ENCODE data around the gene BCO2. TPM values are rescaled to one million over a fixed set of nuclear protein-coding genes. Genes with fewer than 3 reads are reported as not detected.

The BCO2 gene
- total RNA-seq (2022; extraction: Qiagen RNA extraction; ENCODE audit: low read depth), result 0.70 to 1.0 TPM (median 0.93 TPM) in 5 replicates

GRCh38 chr11:112174789-112175598 is at the start of gene BCO2:
TSS of gene BCO2 (plus strand) at chr11:112175512. CDS start at chr11:112175602, 90 bp downstream.

GRCh38 chr11:112163875-112164685 is 11.2 kb upstream of the BCO2 start, which contains the start of gene IL18:
TSS of gene IL18 (minus strand) at chr11:112164094. CDS start at chr11:112155053, 9,041 bp downstream.

GRCh38 chr11:112167145-112167544 is 8.2 kb upstream of the BCO2 start, which contains the start of gene TEX12:
TSS of gene TEX12 (plus strand) at chr11:112167372. CDS start at chr11:112169269, 1,897 bp downstream.

GRCh38 chr11:112226062-112226830 is 50.9 kb downstream of the BCO2 start, which contains the start of gene PTS:
TSS of gene PTS (plus strand) at chr11:112226428. CDS start at chr11:112226444, 16 bp downstream.

GRCh38 chr11:112260490-112260889 is 85.2 kb downstream of the BCO2 start, which contains the start of gene PLET1:
TSS of gene PLET1 (minus strand) at chr11:112260860. CDS start at chr11:112260589, 271 bp downstream.

Other genes with a start within 250 kb of the BCO2 start
- gene DIXDC1, start 238.2 kb upstream of the BCO2 start, total RNA-seq (2022; extraction: Qiagen RNA extraction; ENCODE audit: low read depth), result 3.7 to 5.9 TPM (median 4.7 TPM) in 5 replicates
- 26.7 to 32.3 TPM (median 31.4 TPM) in 5 replicates for gene DLAT, start 150.1 kb upstream of the BCO2 start, total RNA-seq (2022; extraction: Qiagen RNA extraction; ENCODE audit: low read depth)
- gene PIH1D2, start 101.5 kb upstream of the BCO2 start, total RNA-seq (2022; extraction: Qiagen RNA extraction; ENCODE audit: low read depth), result 0.58 to 1.7 TPM (median 0.99 TPM) in 5 replicates
- 13.1 to 18.1 TPM (median 14.6 TPM) in 5 replicates for gene NKAPD1, start 101.2 kb upstream of the BCO2 start, total RNA-seq (2022; extraction: Qiagen RNA extraction; ENCODE audit: low read depth)
- 67.6 to 72.3 TPM (median 69.6 TPM) in 5 replicates for gene TIMM8B, start 88.8 kb upstream of the BCO2 start, total RNA-seq (2022; extraction: Qiagen RNA extraction; ENCODE audit: low read depth)
- 69.4 to 72.2 TPM (median 71.2 TPM) in 5 replicates for gene SDHD, start 88.6 kb upstream of the BCO2 start, total RNA-seq (2022; extraction: Qiagen RNA extraction; ENCODE audit: low read depth)
- 79.1 to 106 TPM (median 98.4 TPM) in 5 replicates for gene IL18, start 11.4 kb upstream of the BCO2 start, total RNA-seq (2022; extraction: Qiagen RNA extraction; ENCODE audit: low read depth)
- gene TEX12, start 8.1 kb upstream of the BCO2 start, total RNA-seq (2022; extraction: Qiagen RNA extraction; ENCODE audit: low read depth), result not detected in 5 replicates
- 27.4 to 33.6 TPM (median 32.2 TPM) in 5 replicates for gene PTS, start 50.9 kb downstream of the BCO2 start, total RNA-seq (2022; extraction: Qiagen RNA extraction; ENCODE audit: low read depth)
- gene PLET1, start 85.3 kb downstream of the BCO2 start, total RNA-seq (2022; extraction: Qiagen RNA extraction; ENCODE audit: low read depth), result not detected in 5 replicates